ENCODE data around the gene GPR78.

GRCh38 chr4:8550691-8551090 lies 29.5 kb upstream of the GPR78 start:
- TF ChIP-seq, protein P1, sequence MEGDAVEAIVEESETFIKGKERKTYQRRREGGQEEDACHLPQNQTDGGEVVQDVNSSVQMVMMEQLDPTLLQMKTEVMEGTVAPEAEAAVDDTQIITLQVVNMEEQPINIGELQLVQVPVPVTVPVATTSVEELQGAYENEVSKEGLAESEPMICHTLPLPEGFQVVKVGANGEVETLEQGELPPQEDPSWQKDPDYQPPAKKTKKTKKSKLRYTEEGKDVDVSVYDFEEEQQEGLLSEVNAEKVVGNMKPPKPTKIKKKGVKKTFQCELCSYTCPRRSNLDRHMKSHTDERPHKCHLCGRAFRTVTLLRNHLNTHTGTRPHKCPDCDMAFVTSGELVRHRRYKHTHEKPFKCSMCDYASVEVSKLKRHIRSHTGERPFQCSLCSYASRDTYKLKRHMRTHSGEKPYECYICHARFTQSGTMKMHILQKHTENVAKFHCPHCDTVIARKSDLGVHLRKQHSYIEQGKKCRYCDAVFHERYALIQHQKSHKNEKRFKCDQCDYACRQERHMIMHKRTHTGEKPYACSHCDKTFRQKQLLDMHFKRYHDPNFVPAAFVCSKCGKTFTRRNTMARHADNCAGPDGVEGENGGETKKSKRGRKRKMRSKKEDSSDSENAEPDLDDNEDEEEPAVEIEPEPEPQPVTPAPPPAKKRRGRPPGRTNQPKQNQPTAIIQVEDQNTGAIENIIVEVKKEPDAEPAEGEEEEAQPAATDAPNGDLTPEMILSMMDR (conservative IDR thresholded peaks at IDR 0.05) = no peak
- no peak for TF ChIP-seq ZFX (IDR thresholded peaks at IDR 0.05)
